NCI-H2029 treated with DMSO at 0.1 percent for 48 hours (cell line): ENCODE results near the gene NPHP4.

Source experiments
- DNase-seq: peaks from one replicate; lab custom pipeline; 2025; lab: John Stamatoyannopoulos, UW

NPHP4 gene

DNA sequence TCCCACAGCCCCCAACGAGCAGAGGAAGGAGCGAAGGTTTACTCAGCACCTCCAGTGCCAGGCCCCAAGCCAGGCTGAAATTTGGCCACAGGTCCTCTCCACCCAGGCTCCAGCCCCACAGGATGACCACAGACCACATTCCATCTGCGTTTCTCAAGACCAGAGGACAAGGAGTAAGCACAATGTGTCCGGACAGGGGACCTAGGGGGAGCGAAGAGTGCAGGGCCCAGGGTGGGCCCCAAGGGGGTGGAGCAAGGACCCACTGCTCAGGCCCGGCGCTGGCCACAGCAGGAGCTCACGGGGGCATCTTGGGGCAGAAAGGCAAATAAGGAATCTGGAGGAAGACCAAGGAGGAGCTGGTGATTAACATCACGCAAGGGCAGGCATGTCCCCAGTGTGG is 100.5 kb downstream of the NPHP4 start:
- DNase-seq, result no peak

- no peak for DNase-seq
Measured at GRCh38 chr1:5891137-5891536, 101.1 kb downstream of the NPHP4 start.

- no peak for DNase-seq
Measured at GRCh38 chr1:5890346-5891106, 101.7 kb downstream of the NPHP4 start.

- DNase-seq, result no peak
Measured at GRCh38 chr1:5889901-5890300, 102.3 kb downstream of the NPHP4 start.

GRCh38 chr1:5889462-5889861 is 102.8 kb downstream of the NPHP4 start:
- no peak for DNase-seq

- DNase-seq, result no peak
Measured at GRCh38 chr1:5888606-5889211, 103.5 kb downstream of the NPHP4 start.

- DNase-seq, result no peak
Measured at GRCh38 chr1:5887971-5888361, 104.3 kb downstream of the NPHP4 start.

GRCh38 chr1:5887349-5887970 is 104.8 kb downstream of the NPHP4 start:
- DNase-seq, result no peak

- no peak for DNase-seq
Measured at GRCh38 chr1:5886541-5887348, 105.5 kb downstream of the NPHP4 start.

- DNase-seq, result no peak
Measured at GRCh38 chr1:5886140-5886483, 106.1 kb downstream of the NPHP4 start.

DNA sequence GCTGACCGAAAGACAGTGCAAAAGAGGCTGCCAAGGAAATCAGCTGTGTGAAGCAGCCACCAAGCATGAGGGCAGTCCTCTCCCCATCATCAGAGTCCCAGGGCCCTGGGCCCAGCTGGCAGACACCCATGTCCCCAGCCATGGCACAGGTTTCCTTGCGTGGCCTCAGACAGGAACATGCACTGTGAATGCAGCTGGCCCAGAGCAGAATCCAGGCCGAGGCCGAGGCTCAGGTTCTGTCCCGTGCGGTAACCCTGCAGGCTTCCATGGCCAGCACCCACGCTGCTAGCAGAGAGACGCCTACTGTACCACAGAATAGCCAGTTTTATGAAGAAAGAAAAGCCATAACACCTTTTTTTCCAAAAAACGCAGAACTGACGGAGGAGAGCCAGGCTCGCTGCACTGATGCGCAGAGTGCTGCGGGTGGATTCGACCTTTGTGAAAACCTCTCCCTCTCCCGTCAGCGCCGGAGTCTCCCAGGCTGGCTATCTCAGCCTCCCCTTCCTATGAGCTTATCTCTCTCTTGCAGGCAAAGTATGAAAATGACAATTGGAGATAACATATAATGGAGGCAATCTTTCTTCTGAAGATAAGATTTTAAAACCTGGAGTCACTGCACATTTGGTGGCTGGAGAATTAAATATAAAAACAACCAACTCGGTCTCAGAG is 106.6 kb downstream of the NPHP4 start:
- DNase-seq, result no peak

GRCh38 chr1:5884110-5884509 is 108.1 kb downstream of the NPHP4 start:
- DNase-seq, result no peak

DNA sequence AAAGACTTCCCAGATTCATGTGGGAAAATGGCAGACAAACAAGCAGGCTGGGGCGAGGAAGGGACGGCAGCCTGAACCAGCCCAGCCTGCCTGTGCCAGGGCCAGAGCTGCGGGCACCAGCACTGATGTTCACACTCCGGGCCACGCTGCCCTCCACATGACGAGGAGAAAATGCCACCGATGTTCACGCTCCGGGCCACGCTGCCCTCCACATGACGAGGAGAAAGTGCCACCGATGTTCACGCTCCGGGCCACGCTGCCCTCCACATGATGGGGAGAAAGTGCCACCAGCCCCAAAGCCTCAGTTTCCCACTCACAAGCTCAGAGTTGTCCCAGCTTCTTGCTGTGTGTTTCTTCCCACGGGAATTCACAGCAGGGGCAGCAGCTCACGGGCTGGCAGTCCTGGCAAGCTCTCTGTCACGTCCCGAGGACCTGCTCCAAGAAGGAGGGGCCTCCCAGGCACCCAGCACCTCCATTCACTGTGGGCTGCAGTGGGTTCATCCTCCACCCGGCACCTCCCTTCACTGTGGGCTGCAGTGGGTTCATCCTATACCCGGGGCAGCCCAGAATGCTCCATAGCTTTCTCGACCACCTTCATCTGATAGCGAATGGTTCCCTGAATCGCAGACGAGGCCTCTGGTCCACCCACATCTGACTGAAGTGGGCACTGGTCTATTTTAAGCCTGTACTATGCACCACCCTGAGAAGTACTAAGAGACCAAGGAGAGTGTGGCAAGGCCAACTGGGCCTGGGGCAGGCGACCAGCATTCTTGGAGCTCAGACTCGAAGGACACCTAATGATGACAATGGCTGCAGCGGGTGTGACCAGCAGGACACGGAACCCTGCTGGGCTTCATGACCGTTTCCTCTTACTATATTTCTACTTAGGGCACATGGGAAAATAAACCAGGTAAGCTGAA is 108.8 kb downstream of the NPHP4 start:
- no peak for DNase-seq

GRCh38 chr1:5882367-5883128 is 109.7 kb downstream of the NPHP4 start:
- DNase-seq, result no peak

- DNase-seq, result no peak
Measured at GRCh38 chr1:5881526-5882222, 110.6 kb downstream of the NPHP4 start.

DNA sequence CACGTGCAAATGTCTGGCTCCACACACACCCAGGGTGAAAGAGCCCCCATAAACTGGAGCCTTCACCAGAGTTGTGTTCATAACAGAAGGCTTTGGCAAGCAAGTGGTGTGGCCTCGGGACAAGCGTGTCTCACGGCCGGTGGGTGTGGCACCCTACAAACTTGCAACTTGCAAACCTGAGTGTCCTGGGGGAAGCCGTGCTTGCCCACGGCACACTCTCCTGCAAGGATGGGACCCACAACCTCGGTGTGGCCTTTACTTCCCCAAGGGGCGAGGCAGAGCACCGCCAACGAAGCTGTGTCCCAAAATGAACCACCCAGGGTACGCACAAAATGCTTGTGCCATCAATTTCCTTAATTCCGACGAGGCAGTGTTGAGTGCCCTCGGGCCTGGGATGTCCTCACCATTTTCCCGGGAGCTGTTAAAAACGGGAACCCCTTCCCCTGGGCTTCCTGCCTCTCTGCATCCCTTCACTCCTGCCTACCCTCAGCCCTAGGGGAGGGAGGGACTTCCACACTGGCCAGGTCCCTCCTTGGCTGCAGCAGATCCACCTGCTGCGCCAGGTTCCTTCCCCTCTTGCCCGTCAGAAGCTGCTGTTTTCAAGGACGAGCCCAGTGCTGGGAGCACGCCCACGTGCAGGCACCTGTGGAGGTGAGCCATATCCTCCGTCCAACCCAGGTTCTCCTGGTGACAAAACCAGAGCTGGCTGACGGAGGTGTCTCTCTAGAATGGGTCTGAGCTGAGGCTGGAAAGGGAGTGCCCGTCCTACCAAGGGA is 111.4 kb downstream of the NPHP4 start:
- no peak for DNase-seq

- no peak for DNase-seq
Measured at GRCh38 chr1:5879421-5879820, 112.8 kb downstream of the NPHP4 start.

DNA sequence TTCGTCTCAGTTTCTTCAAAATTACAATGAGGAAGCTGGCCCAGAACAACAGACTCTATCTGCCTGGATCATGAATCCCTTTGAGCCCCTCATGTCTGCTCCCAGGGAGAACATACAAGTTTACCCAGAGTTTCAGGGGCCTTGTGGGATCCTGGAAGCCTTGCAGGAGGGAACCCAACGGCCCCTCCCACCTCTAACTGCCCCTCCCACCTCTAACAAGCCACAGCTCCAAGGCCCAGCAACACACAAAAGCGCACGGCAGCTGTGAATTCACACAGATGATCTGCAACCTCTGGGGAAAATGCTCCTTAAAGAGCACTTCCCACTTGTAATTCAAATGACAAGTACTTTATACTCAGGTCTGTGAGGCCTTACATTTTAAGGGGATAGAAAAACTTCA is 113.3 kb downstream of the NPHP4 start:
- DNase-seq, result no peak
